KMS-11 (cell line): ENCODE measurements around the gene COL16A1.

Source experiments
- H2AFZ ChIP-seq: fragments of 200-600 bp; sonication (generic); 2 replicates; pipeline ENCODE4 v1.6.1; 2016; ENCODE audit warnings: antibody characterized with exemption, mixed run types, low read depth
- H3K27ac ChIP-seq: fragments of 200-600 bp; sonication (generic); 2 replicates; pipeline ENCODE4 v1.6.1; 2016; ENCODE audit warnings: mild to moderate bottlenecking, mixed run types
- H3K27me3 ChIP-seq: fragments of 200-600 bp; sonication (generic); 2 replicates; pipeline ENCODE4 v1.6.1; 2017; ENCODE audit warnings: mild to moderate bottlenecking, low read depth, mixed run types, moderate library complexity; ENCODE audit not compliant: insufficient read depth
- H3K36me3 ChIP-seq: fragments of 200-600 bp; sonication (generic); 2 replicates; pipeline ENCODE4 v1.6.1; 2017; ENCODE audit warnings: mild to moderate bottlenecking, mixed run types; ENCODE audit not compliant: insufficient read depth
- H3K4me1 ChIP-seq: fragments of 200-600 bp; sonication (generic); 2 replicates; pipeline ENCODE4 v1.6.1; 2016; ENCODE audit warnings: mild to moderate bottlenecking, low read depth, mixed run types; ENCODE audit not compliant: poor library complexity, severe bottlenecking
- H3K4me2 ChIP-seq: fragments of 200-600 bp; sonication (generic); 2 replicates; pipeline ENCODE4 v1.7.0; 2016; ENCODE audit warnings: mild to moderate bottlenecking, mixed run types
- H3K4me3 ChIP-seq: fragments of 200-600 bp; sonication (generic); IDR thresholded peaks from 2 replicates; pipeline ENCODE4 v1.6.1; 2017; ENCODE audit warnings: low read depth, low read length, mixed read lengths; ENCODE audit not compliant: insufficient read depth
- H3K79me2 ChIP-seq: fragments of 200-600 bp; sonication (generic); 2 replicates; pipeline ENCODE4 v1.6.1; 2016; ENCODE audit warnings: low read depth, mixed run types; ENCODE audit not compliant: insufficient read depth
- H3K9ac ChIP-seq: fragments of 200-600 bp; sonication (generic); 2 replicates; pipeline ENCODE4 v1.6.1; 2016; ENCODE audit warnings: mild to moderate bottlenecking, mixed run types
- H4K20me1 ChIP-seq: fragments of 200-600 bp; sonication (generic); 2 replicates; pipeline ENCODE4 v1.6.1; 2016; ENCODE audit warnings: mild to moderate bottlenecking, mixed run types; ENCODE audit not compliant: insufficient read depth
- TF ChIP-seq, protein P1 (sequence below): fragments of 200-600 bp; sonication (generic); conservative IDR thresholded peaks from 2 replicates; pipeline ENCODE4 v1.6.1; 2017; ENCODE audit warnings: low read depth, mild to moderate bottlenecking, antibody characterized with exemption, low read length, moderate library complexity, mixed read lengths

The COL16A1 gene

DNA sequence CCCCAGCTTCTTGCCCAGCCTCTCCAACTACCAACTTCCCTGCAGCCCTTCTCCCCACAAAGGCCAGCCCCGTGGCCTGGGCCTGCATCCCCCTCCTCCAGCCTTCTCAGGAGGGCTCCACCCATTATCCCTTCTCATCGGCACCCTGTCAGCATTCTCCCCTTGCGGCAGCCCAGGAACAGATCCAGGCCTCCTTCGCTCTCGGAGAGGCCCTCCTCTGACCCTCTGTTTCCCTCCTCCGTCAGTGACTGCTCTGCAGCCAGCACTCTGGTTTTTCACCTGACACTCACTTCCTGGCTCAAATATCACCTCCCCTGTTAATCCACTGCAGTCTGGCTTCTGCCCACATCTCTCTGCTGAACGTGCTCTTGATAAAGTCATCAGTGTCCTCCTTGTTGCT lies 42.9 kb upstream of the COL16A1 start:
- Histone ChIP-seq H2AFZ (no peak overlapping the region), H3K79me2 (no peaks in the 10 kb centered on the region), H3K27ac (no peak overlapping the region), H3K9ac (no peak overlapping the region), H3K4me1 (peaks cover 6% of the 10 kb centered on the region), H3K27me3 (no peaks in the 10 kb centered on the region; the same call in 1 of the 2 replicates), H3K4me2 (no peak overlapping the region), H3K4me3 (no peak overlapping the region), H4K20me1 (no peaks in the 10 kb centered on the region), H3K36me3 (no peaks in the 10 kb centered on the region)
- TF ChIP-seq, protein P1, sequence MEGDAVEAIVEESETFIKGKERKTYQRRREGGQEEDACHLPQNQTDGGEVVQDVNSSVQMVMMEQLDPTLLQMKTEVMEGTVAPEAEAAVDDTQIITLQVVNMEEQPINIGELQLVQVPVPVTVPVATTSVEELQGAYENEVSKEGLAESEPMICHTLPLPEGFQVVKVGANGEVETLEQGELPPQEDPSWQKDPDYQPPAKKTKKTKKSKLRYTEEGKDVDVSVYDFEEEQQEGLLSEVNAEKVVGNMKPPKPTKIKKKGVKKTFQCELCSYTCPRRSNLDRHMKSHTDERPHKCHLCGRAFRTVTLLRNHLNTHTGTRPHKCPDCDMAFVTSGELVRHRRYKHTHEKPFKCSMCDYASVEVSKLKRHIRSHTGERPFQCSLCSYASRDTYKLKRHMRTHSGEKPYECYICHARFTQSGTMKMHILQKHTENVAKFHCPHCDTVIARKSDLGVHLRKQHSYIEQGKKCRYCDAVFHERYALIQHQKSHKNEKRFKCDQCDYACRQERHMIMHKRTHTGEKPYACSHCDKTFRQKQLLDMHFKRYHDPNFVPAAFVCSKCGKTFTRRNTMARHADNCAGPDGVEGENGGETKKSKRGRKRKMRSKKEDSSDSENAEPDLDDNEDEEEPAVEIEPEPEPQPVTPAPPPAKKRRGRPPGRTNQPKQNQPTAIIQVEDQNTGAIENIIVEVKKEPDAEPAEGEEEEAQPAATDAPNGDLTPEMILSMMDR, result no peak

DNA sequence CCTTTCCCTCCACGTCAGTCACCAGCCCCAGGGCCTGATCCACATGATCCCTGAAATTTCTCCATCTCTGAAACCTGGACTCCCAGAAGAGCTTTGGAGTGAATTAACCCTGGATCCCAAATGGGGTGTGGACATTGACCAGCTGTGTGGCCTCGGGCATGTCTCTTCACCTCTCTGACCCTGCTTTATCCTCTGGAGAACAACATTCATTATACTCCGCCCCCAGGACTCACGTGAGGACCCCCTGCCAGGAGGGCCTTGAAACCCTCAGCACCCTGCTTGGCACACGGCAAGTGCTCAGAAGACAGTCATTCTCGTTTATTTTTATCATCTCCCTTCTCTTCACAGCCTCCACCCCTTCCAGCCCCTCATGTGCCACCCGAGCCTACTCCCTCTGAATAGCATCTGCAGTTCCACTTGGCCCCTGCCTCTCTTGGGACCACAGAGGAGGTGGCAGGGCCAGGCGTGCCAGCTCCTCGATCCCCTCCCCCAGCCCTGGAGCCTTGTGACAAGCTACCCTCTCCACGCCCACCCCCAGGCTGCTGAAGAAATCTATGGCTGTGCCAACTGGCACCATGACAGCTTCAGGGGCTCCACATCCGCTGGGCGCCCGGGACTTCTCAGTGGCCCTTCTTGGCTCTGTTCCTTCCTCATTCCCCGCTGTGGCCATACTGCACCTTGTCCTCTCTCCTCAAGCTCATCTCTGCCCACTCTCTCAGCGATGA lies 42.3 kb upstream of the COL16A1 start:
- no peaks in the 10 kb centered on the region for H3K79me2 ChIP-seq
- H3K4me1 ChIP-seq, result peaks cover 6% of the 10 kb centered on the region
- H4K20me1 ChIP-seq, result no peaks in the 10 kb centered on the region
- H3K27me3 ChIP-seq, result no peaks in the 10 kb centered on the region; the same call in 1 of the 2 replicates
- no peak overlapping the region for H3K4me2 ChIP-seq
- no peak overlapping the region for H3K27ac ChIP-seq
- H3K4me3 ChIP-seq, result no peak overlapping the region
- TF ChIP-seq, protein P1, result no peak; the same call in 1 of the 2 replicates
- no peak overlapping the region for H2AFZ ChIP-seq
- H3K9ac ChIP-seq, result no peak overlapping the region
- no peaks in the 10 kb centered on the region for H3K36me3 ChIP-seq

DNA sequence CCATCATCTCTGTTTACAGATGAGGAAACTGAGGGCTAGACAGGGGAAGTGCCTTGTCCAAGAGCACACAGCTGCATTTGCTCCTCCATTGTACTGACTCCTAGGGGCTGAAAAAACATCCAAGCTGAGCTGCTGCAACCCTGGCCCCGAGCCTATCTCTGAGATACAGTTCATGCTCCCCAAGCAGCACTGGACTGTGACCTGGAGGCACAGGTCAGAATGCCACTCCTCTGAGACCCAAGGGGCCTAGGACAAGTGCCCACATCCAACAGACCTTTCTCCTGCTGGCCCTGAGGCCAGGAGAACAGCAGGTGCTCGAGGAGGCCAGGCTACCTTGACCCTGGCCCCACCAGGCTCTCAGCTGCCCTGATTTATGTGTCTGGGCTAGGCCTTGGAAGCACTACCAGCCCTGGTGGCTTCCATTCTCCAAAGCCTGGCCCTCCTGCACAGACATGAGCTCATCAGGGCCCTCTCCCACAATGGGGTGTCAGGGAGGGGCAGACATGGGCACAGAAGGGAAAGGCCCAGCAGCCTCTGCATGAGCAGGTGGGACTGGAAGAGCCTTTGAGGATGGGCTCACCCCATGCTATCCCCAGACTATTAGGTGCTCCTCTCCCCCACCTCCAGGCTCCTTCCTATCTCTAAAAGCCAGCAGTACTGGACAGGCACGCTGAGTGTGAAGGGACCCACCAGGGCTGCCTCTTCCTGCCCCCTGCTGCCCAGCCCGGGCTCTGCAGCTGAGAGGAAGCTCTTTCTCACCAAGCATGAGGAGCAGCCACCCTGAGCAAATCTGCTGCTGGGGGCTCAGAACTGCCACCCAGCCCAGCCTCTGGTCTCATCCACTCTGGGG lies 41.5 kb upstream of the COL16A1 start:
- no peak overlapping the region for H2AFZ ChIP-seq
- no peaks in the 10 kb centered on the region for H4K20me1 ChIP-seq
- H3K79me2 ChIP-seq, result no peaks in the 10 kb centered on the region
- TF ChIP-seq, protein P1, result peak; percentile 63
- H3K36me3 ChIP-seq, result no peaks in the 10 kb centered on the region
- no peak overlapping the region for H3K4me3 ChIP-seq
- H3K4me1 ChIP-seq, result peaks cover 6% of the 10 kb centered on the region
- H3K27ac ChIP-seq, result no peak overlapping the region
- no peaks in the 10 kb centered on the region for H3K27me3 ChIP-seq
- H3K9ac ChIP-seq, result no peak overlapping the region
- no peak overlapping the region; the same call in 1 of the 2 replicates for H3K4me2 ChIP-seq

DNA sequence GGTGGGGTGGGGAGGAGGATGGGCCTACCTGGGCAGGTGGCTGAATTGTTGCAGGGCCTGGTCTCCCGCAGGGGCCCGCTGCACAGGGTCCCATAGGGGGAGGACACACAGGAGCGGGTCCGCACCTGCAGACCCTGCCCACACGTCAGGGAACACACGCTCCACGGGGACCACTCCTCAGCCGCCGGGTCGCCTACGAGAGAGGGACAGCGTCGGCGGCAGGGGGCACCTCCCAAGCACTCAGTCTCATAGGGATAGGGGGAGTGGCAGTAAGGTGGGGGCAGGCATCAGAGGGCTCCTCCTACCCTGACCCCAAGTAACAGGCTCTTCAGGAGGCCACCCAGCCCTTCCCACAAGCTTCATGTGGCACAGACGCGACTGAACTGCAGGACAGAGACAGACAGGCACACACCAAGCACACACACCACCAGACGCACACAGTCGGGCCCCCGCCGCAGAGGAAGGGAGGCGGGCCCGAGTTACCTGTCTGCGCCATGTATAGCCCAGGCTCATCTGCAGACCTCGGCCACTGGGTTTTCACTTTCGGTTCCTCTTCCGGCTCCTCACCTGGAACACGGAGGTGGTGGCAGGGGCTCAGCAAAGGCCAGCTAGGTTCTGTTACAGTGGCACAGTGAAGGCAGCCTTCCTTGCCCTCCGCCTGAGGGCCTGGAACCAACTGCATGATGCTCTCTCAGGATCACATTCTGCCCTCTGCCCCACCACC lies 40.5 kb upstream of the COL16A1 start:
- Histone ChIP-seq H3K27me3 (peaks cover 3% of the 10 kb centered on the region; the same call in 1 of the 2 replicates), H3K4me2 (no peak overlapping the region; the same call in 1 of the 2 replicates), H2AFZ (no peak overlapping the region), H3K9ac (no peak overlapping the region), H3K79me2 (no peaks in the 10 kb centered on the region), H4K20me1 (no peaks in the 10 kb centered on the region), H3K4me3 (no peak overlapping the region), H3K27ac (no peak overlapping the region), H3K4me1 (no peaks in the 10 kb centered on the region), H3K36me3 (no peaks in the 10 kb centered on the region)
- TF ChIP-seq, protein P1, result no peak
